ENCODE results near the gene DNM1. TPM values are rescaled to one million over a fixed set of nuclear protein-coding genes. Genes with fewer than 3 reads are reported as not detected.

Gene DNM1
- polyA plus RNA-seq, 3 donors: 0.05 to 4.9 (median 0.56) TPM

- Mint-ChIP-seq H3K4me3 (peak overlapping the region; percentile 81 to 88), H3K36me3 (no peaks in the 10 kb centered on the region), H3K27ac (peak overlapping the region; percentile 51 to 91 (median 88)), H3K4me1 (peaks cover 25% of the 10 kb centered on the region), H3K27me3 (ENCODE audit: low read depth in 3 of 3) (peaks cover under 1 to 1% (median 1%) of the 10 kb centered on the region in 3 donors), H3K9me3 (no peaks in the 10 kb centered on the region)
- Histone ChIP-seq H4K20me1 (ENCODE audit: insufficient read depth, low read length) (no peaks in the 10 kb centered on the region), H3K4me2 (replicated peaks; ENCODE audit: extremely low read depth, low read length, poor library complexity, severe bottlenecking) (peak overlapping the region; percentile 71), H3K27me3 (ENCODE audit: control insufficient read depth in 2 of 2, insufficient read depth in 2 of 2, low read length in 2 of 2) (no peaks in the 10 kb centered on the region), H3K79me2 (ENCODE audit: insufficient read depth, low read length) (no peaks in the 10 kb centered on the region), H2AFZ (ENCODE audit: insufficient read depth, low read depth, low read length, poor library complexity, severe bottlenecking) (peak overlapping the region; percentile 77), H3K27ac (ENCODE audit: low read depth in 1 of 2, low read length in 2 of 2) (peak overlapping the region; percentile 8 to 76), H3K36me3 (replicated peaks in 1 of 2; ENCODE audit: control insufficient read depth in 1 of 2, insufficient read depth in 2 of 2, low read length in 2 of 2) (no peaks in the 10 kb centered on the region), H3K4me3 (replicated peaks in 1 of 3; ENCODE audit: low read depth in 2 of 3, low read length in 3 of 3) (peak overlapping the region; percentile 21 to 77 (median 44)), H3K9ac (ENCODE audit: insufficient read depth, low read length, poor library complexity, severe bottlenecking) (no peak overlapping the region), H3K9me3 (replicated peaks in 1 of 2; ENCODE audit: control insufficient read depth in 1 of 2, insufficient read depth in 1 of 2, low read length in 2 of 2) (no peaks in the 10 kb centered on the region), H3K4me1 (ENCODE audit: control insufficient read depth in 1 of 2, insufficient read depth in 2 of 2, low read length in 2 of 2) (peaks cover 18 to 24% of the 10 kb centered on the region in 2 donors)
- intact Hi-C loops (cut with micrococcal nuclease): loop anchor here in 1 of 2 donors (2.0 kb wide), 1 partner anchor 57 kb away; the partner anchor contains the start of gene BBLN
- no peak for DNase-seq
- WGBS (ENCODE audit: insufficient coverage): 89% methylated on average over 6 of the region's 11 CpGs
- no peak for TF ChIP-seq CTCF (IDR thresholded peaks at IDR 0.05)
Measured at GRCh38 chr9:128218172-128218517, 15.0 kb downstream of the DNM1 start.

GRCh38 chr9:128218518-128219389 is 15.6 kb downstream of the DNM1 start:
- H3K36me3 Mint-ChIP-seq: no peaks in the 10 kb centered on the region
- peak overlapping the region; percentile 8 to 76 for H3K27ac ChIP-seq (ENCODE audit: low read depth in 1 of 2, low read length in 2 of 2)
- H2AFZ ChIP-seq (ENCODE audit: insufficient read depth, low read depth, low read length, poor library complexity, severe bottlenecking): peak overlapping the region; percentile 77
- no peaks in the 10 kb centered on the region for H3K27me3 ChIP-seq (ENCODE audit: control insufficient read depth in 2 of 2, insufficient read depth in 2 of 2, low read length in 2 of 2)
- H3K9me3 ChIP-seq (replicated peaks in 1 of 2; ENCODE audit: control insufficient read depth in 1 of 2, insufficient read depth in 1 of 2, low read length in 2 of 2): no peaks in the 10 kb centered on the region
- peaks cover 25% of the 10 kb centered on the region for H3K4me1 Mint-ChIP-seq
- TF ChIP-seq CTCF (IDR thresholded peaks at IDR 0.05): peak; percentile 13
- peaks cover 18 to 24% of the 10 kb centered on the region in 2 donors for H3K4me1 ChIP-seq (ENCODE audit: control insufficient read depth in 1 of 2, insufficient read depth in 2 of 2, low read length in 2 of 2)
- H3K9ac ChIP-seq (ENCODE audit: insufficient read depth, low read length, poor library complexity, severe bottlenecking): no peak overlapping the region
- H3K9me3 Mint-ChIP-seq: no peaks in the 10 kb centered on the region
- H3K4me2 ChIP-seq (replicated peaks; ENCODE audit: extremely low read depth, low read length, poor library complexity, severe bottlenecking): peak overlapping the region; percentile 71
- WGBS (ENCODE audit: insufficient coverage): 20% methylated on average over 45 of the region's 47 CpGs
- H4K20me1 ChIP-seq (ENCODE audit: insufficient read depth, low read length): no peaks in the 10 kb centered on the region
- intact Hi-C loops (cut with micrococcal nuclease): loop anchor here in 1 of 2 donors (1.0 to 2.0 kb wide), 2 partner anchors 32 to 58 kb away; partner anchors contain the start of gene BBLN
- H3K27ac Mint-ChIP-seq: peak overlapping the region; percentile 51 to 91 (median 88)
- no peaks in the 10 kb centered on the region for H3K36me3 ChIP-seq (replicated peaks in 1 of 2; ENCODE audit: control insufficient read depth in 1 of 2, insufficient read depth in 2 of 2, low read length in 2 of 2)
- DNase-seq: peak; percentile 95 to 98 (median 97)
- H3K27me3 Mint-ChIP-seq (ENCODE audit: low read depth in 3 of 3): peaks cover 0 to 1% (median 1%) of the 10 kb centered on the region in 3 donors
- no peaks in the 10 kb centered on the region for H3K79me2 ChIP-seq (ENCODE audit: insufficient read depth, low read length)
- H3K4me3 Mint-ChIP-seq: peak overlapping the region; percentile 81 to 88
- peak overlapping the region; percentile 21 to 77 (median 44) for H3K4me3 ChIP-seq (replicated peaks in 1 of 3; ENCODE audit: low read depth in 2 of 3, low read length in 3 of 3)
